ENCODE measurements around the gene FES. TPM values are rescaled to one million over a fixed set of nuclear protein-coding genes. Genes with fewer than 3 reads are reported as not detected.

The FES gene
- polyA plus RNA-seq: not detected in 2 replicates

DNA sequence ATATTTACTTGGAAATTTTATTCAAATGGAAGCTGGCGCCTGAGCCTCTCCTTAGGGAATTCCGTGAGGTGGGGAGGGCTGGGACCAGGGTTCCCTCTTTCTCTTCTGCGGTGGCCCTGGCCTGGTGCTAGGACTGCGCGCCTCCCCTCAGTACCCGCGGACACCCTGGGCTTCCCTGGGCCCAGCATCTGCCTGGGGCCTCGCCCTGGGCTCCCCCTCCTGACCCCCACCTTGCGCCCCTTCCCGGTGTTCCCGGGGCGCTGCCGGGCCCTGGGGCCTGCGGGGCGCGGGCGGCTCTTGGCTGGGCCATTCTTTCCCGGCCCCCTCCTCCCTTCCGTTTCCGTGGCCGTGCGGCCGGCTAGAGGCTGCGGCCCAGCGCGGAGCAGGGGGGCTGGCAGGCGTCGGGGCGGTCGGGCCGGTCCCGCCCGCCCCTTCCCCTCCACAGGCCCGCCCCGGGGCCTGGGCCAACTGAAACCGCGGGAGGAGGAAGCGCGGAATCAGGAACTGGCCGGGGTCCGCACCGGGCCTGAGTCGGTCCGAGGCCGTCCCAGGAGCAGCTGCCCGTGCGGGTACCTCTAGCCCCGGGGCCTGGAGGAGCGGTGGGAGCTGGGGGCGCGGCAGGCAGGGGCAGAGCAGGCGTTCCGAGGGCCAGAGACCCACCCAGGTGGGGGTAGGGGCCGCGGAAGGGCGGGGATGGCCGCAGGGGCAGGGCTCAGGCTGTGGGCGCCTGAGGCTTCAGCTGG lies at the start of gene FES:
Gene FES, plus strand, starts transcription at position 529 of the 743 bp plus-strand sequence. CDS start 542 bp downstream, outside the sequence.

GRCh38 chr15:90868261-90868689 lies 16.0 kb upstream of the FES start, which contains the start of gene FURIN:
FURIN (plus strand) TSS chr15:90868588; CDS start chr15:90875741, 7,153 bp downstream.

DNA sequence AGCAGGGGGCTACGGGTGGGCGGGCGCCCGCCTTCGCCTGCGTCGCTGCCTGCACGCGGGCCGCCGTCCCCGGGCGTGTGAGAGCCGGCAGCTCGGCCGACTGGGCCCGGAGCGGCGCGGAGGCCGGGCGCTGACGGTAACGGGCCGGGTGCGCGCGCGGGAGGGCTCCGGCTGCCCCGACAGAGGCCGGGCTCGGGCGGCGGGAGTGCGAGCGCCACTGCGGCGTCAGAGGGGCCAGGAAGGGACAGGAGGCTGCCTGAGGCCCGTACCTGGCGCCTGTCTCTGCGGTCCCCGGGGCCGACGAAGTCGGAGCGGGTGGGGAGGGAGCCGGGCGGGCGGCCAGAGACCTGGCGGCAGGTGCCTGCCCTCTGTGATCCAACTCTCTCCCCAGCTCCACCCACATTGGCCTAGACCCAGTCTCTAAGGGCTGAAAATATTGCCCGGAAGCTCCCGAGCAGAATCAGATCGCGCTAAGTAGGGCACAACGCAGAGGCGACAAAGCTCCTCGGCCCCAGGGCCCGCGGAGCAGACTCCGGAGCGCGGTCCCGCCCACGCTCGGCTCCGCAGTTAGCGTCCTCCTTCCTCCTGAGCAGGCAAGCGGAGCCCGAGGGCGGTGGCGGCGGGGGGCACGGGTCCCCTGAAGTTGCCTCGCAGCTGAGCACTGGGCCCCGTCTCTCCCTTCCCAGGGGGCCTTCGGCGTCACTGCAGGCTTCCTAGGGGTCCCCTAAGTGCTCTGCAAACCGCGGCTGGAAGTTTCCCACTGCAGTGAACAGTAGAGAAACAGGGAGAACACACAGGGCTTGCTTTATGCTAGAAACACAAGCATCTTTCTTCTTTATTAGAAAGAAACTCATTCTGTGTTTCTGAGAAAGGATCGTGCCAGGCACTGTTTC lies 18.8 kb downstream of the FES start, which contains the start of gene MAN2A2:
Gene MAN2A2, plus strand, starts transcription at position 463 of the 893 bp plus-strand sequence. CDS start 906 bp downstream, outside the sequence.

DNA sequence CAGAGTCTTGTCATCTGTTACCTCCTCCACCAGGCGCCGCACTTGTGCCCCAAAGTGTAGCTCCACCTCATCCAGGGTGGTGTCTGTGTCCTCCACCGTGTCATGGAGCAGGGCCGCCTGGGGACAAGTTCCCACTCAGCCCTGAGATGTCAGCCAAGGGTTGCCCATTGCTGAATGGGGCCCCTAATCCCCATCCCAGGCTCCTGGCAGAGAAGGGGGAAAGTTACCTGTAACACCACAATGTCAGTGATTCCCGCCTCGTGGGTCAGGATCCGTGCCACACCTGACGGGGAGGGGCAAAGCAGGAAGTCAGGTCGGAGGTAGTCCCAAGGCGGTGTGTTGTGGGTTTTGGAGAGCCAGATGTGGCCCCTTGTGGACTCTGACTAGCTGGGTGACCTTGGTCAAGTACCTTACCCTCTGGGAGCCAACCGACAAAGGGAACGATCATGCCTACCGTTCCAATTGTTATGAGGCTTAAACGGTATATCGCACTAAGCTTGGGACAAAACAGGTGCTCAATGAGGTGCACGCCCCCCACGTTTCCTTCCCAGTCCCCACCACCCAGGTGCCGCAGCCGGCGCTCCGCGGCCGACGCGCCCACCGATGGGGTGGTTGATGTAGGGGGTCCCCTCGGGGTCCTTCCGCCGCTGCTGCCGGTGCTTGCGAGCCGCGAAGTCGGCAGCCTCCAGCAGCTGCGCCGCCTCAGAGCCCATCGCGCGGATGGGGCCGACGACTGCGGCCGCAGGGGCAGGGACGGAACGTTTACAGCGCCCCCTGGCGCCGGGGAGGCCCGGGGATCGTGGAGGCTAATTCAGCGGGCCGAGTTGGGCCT lies 47.7 kb downstream of the FES start, which contains the start of gene HDDC3:
Gene HDDC3, minus strand, starts transcription at position 722 of the 832 bp plus-strand sequence. Its CDS starts 9 bp downstream, at position 713.

GRCh38 chr15:90934949-90935751 lies 50.8 kb downstream of the FES start, which contains the start of gene UNC45A:
UNC45A (plus strand) TSS chr15:90935285; CDS start chr15:90935325, 40 bp downstream.

Other genes with a start within 250 kb of the FES start
- gene BLM, start 167.2 kb upstream of the FES start, polyA plus RNA-seq: 13.7 and 24.4 TPM in 2 replicates
- 3.5 and 4.7 TPM in 2 replicates for gene FURIN, start 15.9 kb upstream of the FES start, polyA plus RNA-seq
- 11.1 and 42.8 TPM in 2 replicates for gene MAN2A2, start 18.8 kb downstream of the FES start, polyA plus RNA-seq
- gene HDDC3, start 48.0 kb downstream of the FES start, polyA plus RNA-seq: 7.9 and 20.9 TPM in 2 replicates
- gene UNC45A, start 50.8 kb downstream of the FES start, polyA plus RNA-seq: 8.3 and 9.6 TPM in 2 replicates
- gene RCCD1, start 70.4 kb downstream of the FES start, polyA plus RNA-seq: 0.66 and 1.2 TPM in 2 replicates
- gene PRC1, start 110.0 kb downstream of the FES start, polyA plus RNA-seq: 3.6 and 6.8 TPM in 2 replicates
- gene VPS33B, start 138.1 kb downstream of the FES start, polyA plus RNA-seq: 12.4 and 28.9 TPM in 2 replicates
- 2.0 and 24.1 TPM in 2 replicates for gene SV2B, start 215.8 kb downstream of the FES start, polyA plus RNA-seq